Right atrium auricular region (tissue), 2 donors: Measurements from ENCODE around the gene MRTO4. TPM values are rescaled to one million over a fixed set of nuclear protein-coding genes. Genes with fewer than 3 reads are reported as not detected.
"Not testable (repeated sequence)": the region's sequence is repeated elsewhere in the genome, so short reads cannot be mapped to it uniquely, and the experiment has no call there.

Experiments
- DNase-seq: peaks from one replicate; pipeline ENCODE4 v3.0.0-alpha.2; 2019; ENCODE audit warnings: low spot score
- H3K27ac ChIP-seq, 2 donors: fragments of 200-600 bp; sonication (generic); 1 replicate in 1 of 2; 2 replicates in 1 of 2; pipeline ENCODE4 v1.5.1; 2016 to 2019
- H3K27me3 ChIP-seq, 2 donors: fragments of 200-600 bp; sonication (generic); one replicate each; pipeline versions ENCODE4 v1.5.1 to v1.6.0; 2017 to 2019
- H3K36me3 ChIP-seq: fragments of 200-600 bp; sonication (generic); one replicate; pipeline ENCODE4 v1.5.1; 2016
- H3K4me1 ChIP-seq, 2 donors: fragments of 200-600 bp; sonication (generic); one replicate each; pipeline versions ENCODE4 v1.5.1 to v1.6.0; 2017 to 2019
- H3K4me3 ChIP-seq, 2 donors: fragments of 200-600 bp; sonication (generic); 1 replicate in 1 of 2; 2 replicates in 1 of 2; pipeline ENCODE4 v1.5.1; 2017 to 2019; ENCODE audit warnings: mild to moderate bottlenecking in 1 of 2, moderate library complexity in 1 of 2
- H3K9me3 ChIP-seq, 2 donors: fragments of 200-600 bp; sonication (generic); one replicate each; pipeline ENCODE4 v1.5.1; 2019
- total RNA-seq, 2 donors: library from RNA; depleted of rRNA; stranded (reverse); fragments of >200 nt; gene quantifications; one replicate each; pipeline ENCODE4 v1.1.0, GENCODE V29; 2016
- TF ChIP-seq, protein P1 (sequence below), 2 donors: fragments of 200-600 bp; sonication (generic); IDR thresholded peaks; one replicate each; pipeline ENCODE4 v1.5.1; 2019; ENCODE audit warnings: antibody characterized with exemption in 2 of 2

The MRTO4 gene
- total RNA-seq, 2 donors from 2014 or later: 8.6 to 16.1 TPM

GRCh38 chr1:19262047-19262446 is 10.4 kb downstream of the MRTO4 start:
- Histone ChIP-seq H3K4me1 (no peaks in the 10 kb centered on the region), H3K4me3 (no peak overlapping the region), H3K36me3 (peaks cover 32% of the 10 kb centered on the region), H3K27me3 (no peaks in the 10 kb centered on the region), H3K27ac (no peak overlapping the region), H3K9me3 (no peaks in the 10 kb centered on the region)
- TF ChIP-seq, protein P1, sequence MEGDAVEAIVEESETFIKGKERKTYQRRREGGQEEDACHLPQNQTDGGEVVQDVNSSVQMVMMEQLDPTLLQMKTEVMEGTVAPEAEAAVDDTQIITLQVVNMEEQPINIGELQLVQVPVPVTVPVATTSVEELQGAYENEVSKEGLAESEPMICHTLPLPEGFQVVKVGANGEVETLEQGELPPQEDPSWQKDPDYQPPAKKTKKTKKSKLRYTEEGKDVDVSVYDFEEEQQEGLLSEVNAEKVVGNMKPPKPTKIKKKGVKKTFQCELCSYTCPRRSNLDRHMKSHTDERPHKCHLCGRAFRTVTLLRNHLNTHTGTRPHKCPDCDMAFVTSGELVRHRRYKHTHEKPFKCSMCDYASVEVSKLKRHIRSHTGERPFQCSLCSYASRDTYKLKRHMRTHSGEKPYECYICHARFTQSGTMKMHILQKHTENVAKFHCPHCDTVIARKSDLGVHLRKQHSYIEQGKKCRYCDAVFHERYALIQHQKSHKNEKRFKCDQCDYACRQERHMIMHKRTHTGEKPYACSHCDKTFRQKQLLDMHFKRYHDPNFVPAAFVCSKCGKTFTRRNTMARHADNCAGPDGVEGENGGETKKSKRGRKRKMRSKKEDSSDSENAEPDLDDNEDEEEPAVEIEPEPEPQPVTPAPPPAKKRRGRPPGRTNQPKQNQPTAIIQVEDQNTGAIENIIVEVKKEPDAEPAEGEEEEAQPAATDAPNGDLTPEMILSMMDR (IDR thresholded peaks at IDR 0.05): no peak
- no peak for DNase-seq

- H3K36me3 ChIP-seq: peaks cover 25% of the 10 kb centered on the region
- H3K4me1 ChIP-seq: no peaks in the 10 kb centered on the region
- H3K9me3 ChIP-seq: no peaks in the 10 kb centered on the region
- H3K4me3 ChIP-seq: no peak overlapping the region
- no peak for DNase-seq
- no peak overlapping the region for H3K27ac ChIP-seq
- no peaks in the 10 kb centered on the region for H3K27me3 ChIP-seq
- TF ChIP-seq, protein P1 (IDR thresholded peaks at IDR 0.05): no peak
These were observed 11.1 kb downstream of the MRTO4 start for GRCh38 chr1:19262744-19263143.

GRCh38 chr1:19268445-19268844 is 16.8 kb downstream of the MRTO4 start:
- Histone ChIP-seq H3K9me3 (no peaks in the 10 kb centered on the region), H3K4me1 (no peaks in the 10 kb centered on the region), H3K4me3 (no peak overlapping the region), H3K36me3 (no peaks in the 10 kb centered on the region), H3K27me3 (no peaks in the 10 kb centered on the region), H3K27ac (no peak overlapping the region)
- no peak for DNase-seq
- TF ChIP-seq, protein P1 (IDR thresholded peaks at IDR 0.05): no peak

GRCh38 chr1:19269427-19270342 is 18.1 kb downstream of the MRTO4 start:
- H3K4me3 ChIP-seq, H3K27me3 ChIP-seq, H3K4me1 ChIP-seq, H3K27ac ChIP-seq, H3K36me3 ChIP-seq, DNase-seq, H3K9me3 ChIP-seq: not testable (repeated sequence)

- not testable (repeated sequence) for H3K4me3 ChIP-seq, H3K9me3 ChIP-seq, H3K4me1 ChIP-seq, DNase-seq, H3K27me3 ChIP-seq, H3K36me3 ChIP-seq, H3K27ac ChIP-seq
These were observed 18.7 kb downstream of the MRTO4 start for GRCh38 chr1:19270343-19270730.

GRCh38 chr1:19272064-19272463 is 20.5 kb downstream of the MRTO4 start:
- no peaks in the 10 kb centered on the region for H3K36me3 ChIP-seq

More at GRCh38 chr1:19272064-19272463, 20.5 kb downstream of the MRTO4 start:
- Histone ChIP-seq H3K4me1 (no peaks in the 10 kb centered on the region), H3K27me3 (no peaks in the 10 kb centered on the region), H3K27ac (no peak overlapping the region), H3K4me3 (no peak overlapping the region), H3K9me3 (no peaks in the 10 kb centered on the region)
- DNase-seq: no peak
- TF ChIP-seq, protein P1 (IDR thresholded peaks at IDR 0.05): no peak
